Measurements from ENCODE around the gene TRIML1. TPM values are rescaled to one million over a fixed set of nuclear protein-coding genes. Genes with fewer than 3 reads are reported as not detected.
"Not testable (repeated sequence)": the region's sequence is repeated elsewhere in the genome, so short reads cannot be mapped to it uniquely, and the experiment has no call there.

Gene TRIML1
- total RNA-seq, 1 donor from 2014 or later = not detected

GRCh38 chr4:188147176-188147575, 7.9 kb downstream of the TRIML1 start:
- DNase-seq (ENCODE audit: low spot score) = no peak
- intact Hi-C loops (cut with DNase I) = no loop called here

DNA sequence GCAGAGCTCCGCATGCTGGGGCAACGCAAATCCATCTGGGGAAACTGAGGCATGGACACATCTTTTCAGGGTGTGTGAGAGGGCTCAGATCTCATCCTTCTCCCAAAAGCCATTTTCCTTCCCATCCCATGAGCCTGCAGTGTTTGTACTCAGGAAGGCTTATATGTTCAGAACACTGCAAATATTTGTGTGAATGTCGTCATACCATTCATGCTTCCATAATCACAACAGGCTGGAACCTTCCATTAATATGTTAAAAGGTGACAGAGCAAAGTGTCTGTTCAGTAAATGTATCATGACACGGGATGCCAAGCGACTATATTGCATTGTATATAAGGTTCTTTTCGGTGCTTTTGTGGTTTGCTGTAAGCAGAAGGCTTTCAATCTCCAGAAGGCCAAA, 8.5 kb downstream of the TRIML1 start:
- DNase-seq (ENCODE audit: low spot score) = no peak
- intact Hi-C loops (cut with DNase I) = no loop called here

- no peak for DNase-seq (ENCODE audit: low spot score)
- intact Hi-C loops (cut with DNase I) = no loop called here
Observed at GRCh38 chr4:188154668-188155405, 15.6 kb downstream of the TRIML1 start.

DNA sequence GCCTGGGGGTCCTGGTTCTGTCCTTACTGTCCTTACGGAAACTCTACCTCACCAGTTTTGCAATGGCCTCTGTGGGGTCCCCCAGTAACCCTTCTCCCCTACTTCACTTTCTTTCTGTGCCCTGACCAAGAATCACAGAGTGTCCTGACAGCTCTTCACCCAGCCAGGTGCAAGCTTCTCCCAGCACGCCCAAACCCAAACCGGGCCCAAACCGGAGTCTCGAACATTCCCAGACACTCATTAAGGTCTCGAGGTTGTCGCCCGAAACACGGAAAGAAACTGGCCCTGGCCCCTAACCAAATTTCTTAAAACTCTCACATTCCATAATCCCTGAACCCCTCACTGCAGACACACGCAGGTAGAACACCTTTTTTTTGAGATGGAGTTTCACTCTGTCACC, 19.1 kb downstream of the TRIML1 start:
- intact Hi-C loops (cut with DNase I) = no loop called here
- DNase-seq (ENCODE audit: low spot score) = no peak

DNA sequence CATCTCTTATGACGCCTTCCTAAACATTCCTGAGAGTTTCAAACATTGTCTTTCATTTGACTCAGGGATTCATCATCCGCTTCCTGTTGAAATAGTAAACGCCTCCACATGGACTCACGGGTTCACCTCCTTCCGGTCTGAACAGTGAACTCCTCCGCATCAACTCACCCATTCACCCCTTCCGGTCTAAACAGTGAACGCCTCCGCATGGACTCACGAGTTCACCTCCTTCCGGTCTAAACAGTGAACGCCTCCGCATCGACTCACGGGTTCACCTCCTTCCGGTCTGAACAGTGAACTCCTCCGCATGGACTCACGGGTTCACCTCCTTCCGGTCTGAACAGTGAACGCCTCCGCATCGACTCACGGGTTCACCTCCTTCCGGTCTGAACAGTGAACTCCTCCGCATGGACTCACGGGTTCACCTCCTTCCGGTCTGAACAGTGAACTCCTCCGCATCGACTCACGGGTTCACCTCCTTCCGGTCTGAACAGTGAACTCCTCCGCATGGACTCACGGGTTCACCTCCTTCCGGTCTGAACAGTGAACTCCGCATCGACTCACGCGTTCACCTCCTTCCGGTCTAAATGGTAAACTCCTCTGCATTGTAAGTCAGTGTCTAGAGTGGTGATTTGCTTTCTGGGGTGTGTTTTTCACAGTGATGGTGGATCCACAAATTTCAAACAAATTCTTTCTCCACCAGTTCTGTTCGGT, 20.4 kb downstream of the TRIML1 start:
- DNase-seq (ENCODE audit: low spot score); intact Hi-C loops (cut with DNase I): not testable (repeated sequence)

DNA sequence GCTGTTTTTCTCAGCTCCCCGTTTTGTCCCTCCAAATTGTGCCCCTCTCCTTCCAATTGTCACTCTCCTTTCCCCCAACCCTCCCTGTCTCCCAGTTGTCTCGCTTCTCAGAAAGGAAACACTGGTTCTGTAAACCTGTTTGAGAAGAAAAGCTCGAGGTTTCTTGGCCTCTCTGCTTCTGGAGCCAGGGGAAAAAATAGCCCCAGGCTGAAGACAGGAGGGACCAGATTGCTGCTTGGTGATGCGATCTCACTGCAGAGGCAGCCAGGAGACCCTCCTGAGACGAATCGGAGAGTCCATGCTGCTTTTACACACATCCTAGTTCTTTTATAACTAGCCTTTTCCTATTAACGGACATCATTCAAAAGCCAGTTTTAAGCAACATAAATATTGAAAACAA, 21.2 kb downstream of the TRIML1 start:
- intact Hi-C loops (cut with DNase I) = no loop called here
- DNase-seq (ENCODE audit: low spot score) = no peak

DNA sequence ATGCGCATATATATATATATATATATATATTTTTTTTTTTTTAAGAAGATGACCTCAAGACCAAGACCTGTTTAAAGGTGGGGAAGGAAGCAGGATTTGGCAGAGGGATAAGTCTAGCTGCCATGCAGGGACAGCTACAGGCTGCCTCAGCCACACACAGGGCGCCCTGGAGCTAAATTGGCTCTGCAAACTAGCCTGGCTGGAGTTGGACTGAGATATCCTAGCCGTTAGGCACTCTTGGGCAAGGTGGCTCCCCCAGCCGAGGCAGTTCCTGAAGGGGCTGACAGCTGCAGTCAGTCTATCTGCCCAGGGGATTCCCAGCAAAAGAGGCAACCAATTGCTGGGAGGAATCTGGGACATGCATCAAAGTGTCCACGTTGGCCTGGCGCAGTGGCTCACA, 21.9 kb downstream of the TRIML1 start:
- intact Hi-C loops (cut with DNase I) = no loop called here
- no peak for DNase-seq (ENCODE audit: low spot score)

DNA sequence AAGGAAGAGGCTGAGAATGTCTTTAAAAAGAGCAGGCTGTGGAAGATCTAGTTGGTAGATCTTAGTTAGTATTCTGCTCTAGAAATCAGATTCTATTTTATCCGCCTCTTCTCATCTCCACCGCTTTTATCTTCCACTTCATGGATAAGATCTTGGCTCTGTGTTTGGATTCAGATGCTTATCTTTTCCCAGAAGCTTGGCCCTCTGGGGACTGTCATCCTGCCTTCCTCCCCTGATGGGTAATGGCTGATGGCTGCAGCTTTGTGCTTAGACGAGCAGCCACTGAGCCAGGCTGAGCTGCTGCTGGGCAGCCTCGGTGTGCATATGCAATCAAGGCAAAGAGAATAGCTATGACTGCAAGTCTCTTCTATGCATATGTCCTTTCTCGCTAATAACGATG, 23.5 kb downstream of the TRIML1 start:
- intact Hi-C loops (cut with DNase I) = no loop called here
- no peak for DNase-seq (ENCODE audit: low spot score)

DNA sequence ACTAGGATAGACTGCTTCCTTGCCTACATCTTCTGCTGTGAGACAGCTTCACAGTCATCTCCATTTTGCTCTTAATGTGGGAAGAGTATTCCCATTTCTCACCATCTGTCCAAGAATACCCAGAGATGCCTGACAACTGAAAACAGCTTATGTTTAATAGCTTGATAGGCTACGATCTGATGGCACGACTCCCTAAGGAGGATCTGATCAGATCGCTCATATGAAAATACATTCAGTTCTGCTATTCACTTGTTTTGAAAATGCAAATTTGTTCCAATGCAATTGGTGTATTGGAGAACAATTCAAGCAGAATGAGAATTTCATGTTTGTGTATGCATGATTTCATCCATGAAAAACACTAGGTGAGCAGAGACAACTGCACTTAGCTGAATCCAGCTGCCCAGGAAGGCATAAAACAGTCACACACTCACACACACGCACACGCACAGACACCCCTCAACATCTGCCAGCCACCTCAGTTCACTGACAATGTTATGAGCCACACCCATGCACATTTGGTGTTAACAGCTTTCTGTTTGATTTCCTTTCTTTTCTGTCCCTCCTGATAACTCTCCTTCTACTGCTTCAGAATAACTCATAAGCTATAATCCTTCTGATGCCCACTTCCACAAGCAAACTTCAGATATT, 29.6 kb downstream of the TRIML1 start:
- intact Hi-C loops (cut with DNase I) = no loop called here
- no peak for DNase-seq (ENCODE audit: low spot score)

DNA sequence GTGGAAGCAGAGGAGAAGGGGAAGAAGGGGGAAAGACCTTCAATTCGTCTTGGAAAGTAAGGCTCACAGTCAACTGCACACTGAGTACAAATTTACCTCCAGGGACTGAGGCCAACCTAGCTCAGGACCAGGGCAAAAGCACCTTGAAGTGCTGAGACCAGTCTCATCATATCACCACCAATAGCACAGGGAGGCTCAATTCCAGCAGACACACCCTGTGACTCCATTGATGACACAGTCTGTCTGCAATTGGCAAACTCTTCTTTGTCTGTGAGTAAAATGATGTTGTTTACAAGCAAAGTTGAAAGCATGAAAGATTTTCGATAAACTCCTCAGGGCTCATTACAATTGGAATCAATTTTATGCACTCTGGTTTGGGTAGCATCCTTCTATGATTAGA, 32.3 kb downstream of the TRIML1 start:
- intact Hi-C loops (cut with DNase I) = no loop called here
- no peak for DNase-seq (ENCODE audit: low spot score)

DNA sequence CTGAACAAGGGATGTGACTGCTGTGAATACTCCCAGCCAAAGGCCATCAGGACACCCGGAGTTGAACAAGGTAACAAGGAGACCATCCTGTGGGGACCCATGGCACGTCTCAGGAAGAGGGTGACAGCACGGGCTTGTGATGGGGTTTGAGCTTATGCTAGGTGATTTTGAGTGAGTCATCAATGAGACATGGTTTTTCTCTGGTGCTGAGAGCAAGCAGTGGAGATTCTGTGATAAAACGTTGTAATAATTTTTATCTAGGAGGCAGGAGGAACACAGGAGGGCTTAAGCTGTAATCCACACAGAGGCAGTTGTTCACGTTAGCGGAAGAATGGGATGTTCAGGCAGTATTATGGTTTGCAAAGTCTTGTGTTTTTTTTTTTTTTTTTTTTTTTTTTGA, 36.0 kb downstream of the TRIML1 start:
- intact Hi-C loops (cut with DNase I) = no loop called here

GRCh38 chr4:188177997-188178675, 38.9 kb downstream of the TRIML1 start:
- DNase-seq (ENCODE audit: low spot score) = no peak
- intact Hi-C loops (cut with DNase I) = no loop called here

More for the DNA sequence above, 36.0 kb downstream of the TRIML1 start:
- no peak for DNase-seq (ENCODE audit: low spot score)

DNA sequence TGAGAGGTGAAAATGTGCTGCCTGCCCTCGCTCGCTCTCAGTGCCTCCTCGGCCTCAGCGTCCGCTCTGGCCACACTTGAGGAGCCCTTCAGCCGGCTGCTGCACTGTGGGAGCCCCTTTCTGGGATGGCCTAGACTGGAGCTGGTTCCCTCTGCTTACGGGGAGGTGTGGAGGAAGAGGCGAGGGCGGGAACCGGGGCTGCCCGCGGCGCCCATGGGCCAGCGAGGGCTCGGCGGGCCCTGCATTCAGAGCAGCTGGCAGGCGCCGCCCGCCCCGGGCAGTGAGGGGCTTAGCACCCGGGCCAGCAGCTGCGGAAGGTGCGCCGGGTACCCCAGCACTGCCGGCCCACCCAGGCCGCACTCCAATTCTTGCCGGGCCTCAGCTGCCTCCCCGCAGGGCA, 39.6 kb downstream of the TRIML1 start:
- intact Hi-C loops (cut with DNase I) = no loop called here
- no peak for DNase-seq (ENCODE audit: low spot score)

DNA sequence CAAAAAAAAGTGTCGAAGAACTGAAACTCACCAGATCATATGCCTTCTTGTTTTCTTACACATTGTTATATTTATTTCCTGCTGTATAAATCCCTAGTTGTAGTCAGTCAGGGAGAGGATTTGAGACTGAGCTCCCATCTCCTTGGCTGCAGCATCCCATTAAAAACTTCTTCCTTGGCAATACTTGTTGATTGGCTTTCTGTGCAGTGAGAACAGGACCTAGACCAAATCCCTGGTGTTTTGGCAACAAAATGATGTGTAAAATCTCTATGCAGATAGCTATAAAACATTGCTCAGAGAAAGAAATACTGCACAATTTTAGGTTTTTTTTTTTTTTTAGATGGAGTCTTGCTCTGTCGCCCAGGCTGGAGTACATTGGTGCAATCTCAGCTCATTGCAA, 47.9 kb downstream of the TRIML1 start:
- intact Hi-C loops (cut with DNase I) = no loop called here
- no peak for DNase-seq (ENCODE audit: low spot score)

GRCh38 chr4:188190461-188190860, 51.2 kb downstream of the TRIML1 start:
- DNase-seq (ENCODE audit: low spot score) = no peak
- intact Hi-C loops (cut with DNase I) = no loop called here

DNA sequence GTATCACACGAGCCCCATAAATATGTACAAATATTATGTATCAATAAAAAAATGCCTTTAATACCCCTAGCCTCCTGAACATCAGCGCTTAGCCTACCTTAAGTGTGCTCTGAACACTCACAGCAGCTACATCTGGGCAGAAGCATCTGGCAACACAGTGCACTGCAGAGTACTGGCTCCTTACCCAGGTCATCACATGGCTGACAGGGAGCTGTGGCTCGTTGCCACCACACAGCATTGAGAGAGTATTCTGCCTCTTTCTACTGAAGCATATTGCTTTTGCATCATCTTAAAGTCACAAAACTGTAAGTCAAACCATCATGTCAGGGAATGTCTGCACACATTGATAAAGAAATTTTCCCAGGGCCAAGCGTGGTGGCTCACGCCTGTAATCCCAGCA, 55.2 kb downstream of the TRIML1 start:
- intact Hi-C loops (cut with DNase I) = no loop called here
- DNase-seq (ENCODE audit: low spot score) = no peak

- DNase-seq (ENCODE audit: low spot score) = no peak
- intact Hi-C loops (cut with DNase I) = no loop called here
Observed at GRCh38 chr4:188195389-188195985, 56.2 kb downstream of the TRIML1 start.

DNA sequence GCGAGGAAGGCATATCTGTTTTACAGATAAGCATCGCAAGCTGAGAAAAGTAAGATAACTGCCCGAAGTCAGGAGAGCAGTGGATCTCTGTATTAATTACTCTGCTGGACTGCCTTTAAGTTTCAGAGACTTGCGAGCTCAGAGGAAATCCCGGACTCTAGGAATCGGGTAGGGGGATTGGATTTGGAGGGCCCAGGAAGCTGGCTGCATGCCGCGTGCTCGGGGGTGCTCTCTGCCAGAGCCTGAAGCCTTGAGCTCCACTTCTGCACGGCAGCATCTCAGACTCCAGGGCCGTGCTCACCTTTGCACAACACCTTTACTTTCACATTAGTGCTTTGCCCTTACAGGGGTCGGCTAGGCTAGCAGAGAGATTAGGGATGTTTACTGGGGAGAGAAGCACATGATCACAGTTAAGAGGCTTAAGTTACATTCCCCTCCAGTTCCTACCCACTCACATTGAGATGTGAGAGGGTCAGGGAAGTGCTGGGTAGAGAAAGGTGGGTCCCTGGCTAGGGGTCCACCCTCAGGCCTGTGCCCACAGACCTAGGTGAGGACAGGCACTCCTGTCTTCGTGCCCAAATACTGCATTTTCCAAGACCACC, 57.0 kb downstream of the TRIML1 start:
- DNase-seq (ENCODE audit: low spot score) = no peak
- intact Hi-C loops (cut with DNase I) = no loop called here

Data from cardiac septum (tissue), 1 donor.